Mesenteric fat pad (tissue), 1 donor: ENCODE measurements around the gene CYTH4. TPM values are rescaled to one million over a fixed set of nuclear protein-coding genes. Genes with fewer than 3 reads are reported as not detected.

Experiments
- DNase-seq: peaks from one replicate; pipeline ENCODE4 v3.0.0-alpha.2; 2020; ENCODE audit warnings: low spot score
- total RNA-seq: library from RNA; stranded (reverse); fragmentation: NEBNext Ultra II Directional; extraction: Animal tissue kit (Norgen Biotek cat#: 25700); gene quantifications from one replicate; pipeline ENCODE4 v1.2.1, GENCODE V29; 2021
- donor health status: DM: yes; HTN: yes; CAD: no.

Gene CYTH4
- total RNA-seq, 1 donor from 2014 or later: 44.7 TPM

GRCh38 chr22:37289156-37289735, 6.9 kb downstream of the CYTH4 start:
- DNase-seq: no peak

GRCh38 chr22:37290737-37291136, 8.4 kb downstream of the CYTH4 start:
- DNase-seq: no peak

- no peak for DNase-seq
Measured at GRCh38 chr22:37291559-37292298, 9.4 kb downstream of the CYTH4 start.

- no peak for DNase-seq
Measured at GRCh38 chr22:37292641-37293040, 10.3 kb downstream of the CYTH4 start.

- DNase-seq: no peak
Measured at GRCh38 chr22:37293172-37293571, 10.9 kb downstream of the CYTH4 start.

- no peak for DNase-seq
Measured at GRCh38 chr22:37294747-37295146, 12.4 kb downstream of the CYTH4 start.

GRCh38 chr22:37295213-37295886, 13.0 kb downstream of the CYTH4 start:
- no peak for DNase-seq

GRCh38 chr22:37295946-37296345, 13.6 kb downstream of the CYTH4 start:
- DNase-seq: no peak

- DNase-seq: no peak
Measured at GRCh38 chr22:37298748-37299495, 16.6 kb downstream of the CYTH4 start.

- DNase-seq: no peak
Measured at GRCh38 chr22:37299969-37300509, 17.7 kb downstream of the CYTH4 start.

GRCh38 chr22:37300551-37301017, 18.3 kb downstream of the CYTH4 start:
- DNase-seq: no peak

- DNase-seq: no peak
Measured at GRCh38 chr22:37301144-37301830, 19.0 kb downstream of the CYTH4 start.

GRCh38 chr22:37302674-37303555, 20.6 kb downstream of the CYTH4 start:
- no peak for DNase-seq

GRCh38 chr22:37303821-37304274, 21.5 kb downstream of the CYTH4 start:
- DNase-seq: no peak

- no peak for DNase-seq
Measured at GRCh38 chr22:37304595-37305343, 22.5 kb downstream of the CYTH4 start.

GRCh38 chr22:37305887-37306286, 23.6 kb downstream of the CYTH4 start:
- DNase-seq: no peak

GRCh38 chr22:37306494-37306829, 24.2 kb downstream of the CYTH4 start:
- DNase-seq: no peak

GRCh38 chr22:37308385-37309200, 26.3 kb downstream of the CYTH4 start:
- DNase-seq: no peak
